HepG2 (cell line): ENCODE data around the gene CA5B. TPM values are rescaled to one million over a fixed set of nuclear protein-coding genes. Genes with fewer than 3 reads are reported as not detected.

Experiments
- ATAC-seq: fragments of 200-7000 bp; cut with Tn5 transposase; 3 replicates; pipeline ENCODE4 v1.9.1; 2020; ENCODE audit warnings: mild to moderate bottlenecking, moderate library complexity
- BruUV-seq: library from RNA; stranded (reverse); fragments of 400-500 nt; replicated peaks from 2 replicates; lab custom pipeline; 2021; lab: Mats Ljungman, UMichigan
- CTCF ChIA-PET: fragments of 300-600 bp; formaldehyde crosslinking; extraction: SDS; loops from one replicate; lab custom pipeline; 2021; ENCODE audit warnings: low total read pairs, inconsistent platforms, low intra/inter-chr PET ratio; lab: Yijun Ruan, JAX
- POLR2A ChIA-PET: fragments of 350-600 bp; sonication (Branson Sonifier 250); formaldehyde crosslinking; loops from one replicate; lab custom pipeline; 2020; ENCODE audit warnings: antibody characterized with exemption, inconsistent platforms; lab: Yijun Ruan, JAX
- DNase-seq: peaks from one replicate; pipeline ENCODE4 v3.0.0-alpha.2; 2015; ENCODE audit warnings: low spot score
- FAIRE-seq: peaks from 3 replicates; lab custom pipeline; 2011; peaks lifted over from hg19 to GRCh38; lab: Jason Lieb, UNC
- H2AFZ ChIP-seq: one replicate; pipeline ENCODE4 v1.6.1; 2011; ENCODE audit warnings: low read length, inconsistent platforms
- H3K27ac ChIP-seq: fragments of 300-600 bp; 3 replicates; pipeline ENCODE4 v1.8.0; 2011; ENCODE audit warnings: mixed run types, mild to moderate bottlenecking, mixed read lengths, low read length, inconsistent platforms; ENCODE audit not compliant: insufficient read depth; ENCODE audit errors: extremely low read length
- H3K27me3 ChIP-seq, 2 experiments: fragments of 200-600 bp in 1 of 2; 2 replicates in 1 of 2; 3 replicates in 1 of 2; pipeline versions ENCODE4 v1.6.0 to v1.8.0; 2011; ENCODE audit warnings: low read length in 2 of 2, mild to moderate bottlenecking in 2 of 2, moderate library complexity in 2 of 2, inconsistent platforms in 1 of 2; ENCODE audit not compliant: insufficient read depth in 2 of 2, control insufficient read depth in 1 of 2
- H3K36me3 ChIP-seq, 2 experiments: fragments of 200-600 bp in 1 of 2; replicated peaks in 1 of 2; 2 replicates in 1 of 2; 3 replicates in 1 of 2; pipeline versions ENCODE4 v1.5.1 to v1.8.0; 2011; ENCODE audit warnings: low read length in 2 of 2, inconsistent platforms in 1 of 2; ENCODE audit not compliant: insufficient read depth in 2 of 2, control insufficient read depth in 1 of 2
- H3K4me1 ChIP-seq: 2 replicates; pipeline ENCODE4 v1.5.1; 2012; ENCODE audit warnings: low read length, inconsistent platforms; ENCODE audit not compliant: insufficient read depth
- H3K4me2 ChIP-seq: 2 replicates; pipeline ENCODE4 v1.6.0; 2011; ENCODE audit warnings: low read depth, low read length, inconsistent platforms
- H3K4me3 ChIP-seq, 3 experiments: fragments of 200-600 bp in 1 of 3; sonication (generic), shearing (Covaris generic) in 1 of 3; replicated peaks in 1 of 3; 2 replicates each; pipeline ENCODE4 v1.5.1; 2011 to 2016; ENCODE audit warnings: low read length in 3 of 3, inconsistent platforms in 2 of 3, low read depth in 2 of 3, mild to moderate bottlenecking in 2 of 3, control low read depth in 1 of 3, mixed read lengths in 1 of 3; ENCODE audit not compliant: insufficient read depth in 1 of 3
- H3K79me2 ChIP-seq: one replicate; pipeline ENCODE4 v1.6.1; 2011; ENCODE audit warnings: low read length, inconsistent platforms; ENCODE audit not compliant: insufficient read depth
- H3K9ac ChIP-seq: 2 replicates; pipeline ENCODE4 v1.6.0; 2011; ENCODE audit warnings: mild to moderate bottlenecking, low read depth, low read length, inconsistent platforms; ENCODE audit not compliant: insufficient read depth
- H3K9me3 ChIP-seq: 2 replicates; pipeline ENCODE4 v1.5.1; 2012; ENCODE audit warnings: mild to moderate bottlenecking, low read length
- H4K20me1 ChIP-seq: 2 replicates; pipeline ENCODE4 v1.6.0; 2011; ENCODE audit warnings: inconsistent platforms, mild to moderate bottlenecking, low read length, moderate library complexity; ENCODE audit not compliant: insufficient read depth
- CENPT ChIP-seq: sonication (generic); formaldehyde crosslinking; IDR thresholded peaks from 2 replicates; pipeline ENCODE4 v1.8.0; 2022; ENCODE audit warnings: low read depth, mild to moderate bottlenecking, moderate library complexity, missing genetic modification reagents
- MAZ ChIP-seq, 2 experiments: sonication (generic) in 1 of 2; formaldehyde crosslinking in 1 of 2; IDR thresholded peaks; 2 replicates each; pipeline versions ENCODE4 v1.5.0 to v1.6.1; 2012 to 2020; ENCODE audit warnings: low read depth in 2 of 2, mild to moderate bottlenecking in 2 of 2, borderline replicate concordance in 1 of 2, improper control_type of control experiment in 1 of 2, low read length in 1 of 2, missing genetic modification reagents in 1 of 2, moderate library complexity in 1 of 2
- NFATC3 ChIP-seq: sonication (generic); formaldehyde crosslinking; IDR thresholded peaks from 2 replicates; pipeline ENCODE4 v1.5.1; 2020; ENCODE audit warnings: mild to moderate bottlenecking, missing genetic modification reagents
- ZFX ChIP-seq: sonication (generic); formaldehyde crosslinking; IDR thresholded peaks from 2 replicates; pipeline ENCODE4 v1.4.0; 2020; ENCODE audit warnings: mild to moderate bottlenecking, low read depth, missing genetic modification reagents, moderate library complexity
- ZMYM2 ChIP-seq: sonication (generic); formaldehyde crosslinking; IDR thresholded peaks from 2 replicates; pipeline ENCODE4 v1.8.0; 2022; ENCODE audit warnings: mild to moderate bottlenecking, missing genetic modification reagents
- ZNF496 ChIP-seq: sonication (generic); formaldehyde crosslinking; IDR thresholded peaks from 2 replicates; pipeline ENCODE4 v1.8.1; 2023; ENCODE audit warnings: mild to moderate bottlenecking, moderate library complexity, missing genetic modification reagents; ENCODE audit not compliant: insufficient replicate concordance
- ZNF775 ChIP-seq: sonication (generic); formaldehyde crosslinking; IDR thresholded peaks from 2 replicates; pipeline ENCODE4 v1.4.0; 2020; ENCODE audit warnings: missing genetic modification reagents, mild to moderate bottlenecking, moderate library complexity, borderline replicate concordance
- ZNF841 ChIP-seq: sonication (generic); formaldehyde crosslinking; IDR thresholded peaks from 2 replicates; pipeline ENCODE4 v1.8.1; 2023; ENCODE audit warnings: missing genetic modification reagents, borderline replicate concordance
- WGBS: methylation state at CpG from one replicate; pipeline ENCODE4 v1.1.6; 2017; ENCODE audit warnings: low lambda C conversion rate; 5-methylcytosine and 5-hydroxymethylcytosine counted together
- in situ Hi-C: cut with HindIII; loops from 2 replicates; pipeline ENCODE4 v1.10.0; 2017; ENCODE audit warnings: low pct_unique_long_range_greater_than_20kb; ENCODE audit not compliant: extremely low pct_ligation_motif_present
- intact Hi-C: fragments of 100-400 bp; cut with micrococcal nuclease; formaldehyde crosslinking; loops from one replicate; pipeline ENCODE4 v1.10.0; 2022; ENCODE audit not compliant: unreplicated experiment
- polyA plus RNA-seq, 8 experiments: library from polyadenylated mRNA; depleted of rRNA in 3 of 8; stranded (reverse) in 7 of 8; unstranded in 1 of 8; fragments of >200 nt; fragmentation: Illumina TruSeq in 4 of 8; extraction: Trizol in 4 of 8; gene quantifications; 2 replicates each; pipeline versions ENCODE4 v1.2.1 to v1.2.3, GENCODE V29; 2011 to 2016; ENCODE audit warnings: low read depth in 4 of 8, missing spikeins in 1 of 8, mixed read lengths in 1 of 8; ENCODE audit not compliant: insufficient read depth in 1 of 8
- total RNA-seq, 5 experiments: library from RNA; depleted of rRNA; stranded (reverse); fragments of >200 nt; fragmentation: Illumina TruSeq; extraction: Trizol; gene quantifications; 2 replicates each; pipeline ENCODE4 v1.2.3, GENCODE V29; 2016; ENCODE audit warnings: low read depth in 1 of 5
- TF ChIP-seq, protein P1 (sequence below): conservative IDR thresholded peaks from 2 replicates; pipeline ENCODE4 v1.6.1; 2018; ENCODE audit warnings: missing genetic modification reagents
- TF ChIP-seq, protein P2 (sequence below): sonication (generic); formaldehyde crosslinking; IDR thresholded peaks from 2 replicates; pipeline ENCODE4 v1.5.1; 2020; ENCODE audit warnings: missing genetic modification reagents, mild to moderate bottlenecking, borderline replicate concordance
- TF ChIP-seq, protein P3 (sequence below): sonication (generic); formaldehyde crosslinking; conservative IDR thresholded peaks from 2 replicates; pipeline ENCODE4 v1.4.0; 2020; ENCODE audit warnings: missing genetic modification reagents
- TF ChIP-seq, protein P4 (sequence below): sonication (generic); formaldehyde crosslinking; IDR thresholded peaks from 2 replicates; pipeline ENCODE4 v1.5.0; 2020; ENCODE audit warnings: missing genetic modification reagents
- TF ChIP-seq, protein P5 (sequence below): sonication (generic); formaldehyde crosslinking; IDR thresholded peaks from 2 replicates; pipeline ENCODE4 v1.8.1; 2023; ENCODE audit warnings: missing genetic modification reagents, inconsistent platforms, borderline replicate concordance

The CA5B gene
- total and polyA plus RNA-seq, 2 of the 13 experiments (the other 11 are each of a cell fraction or from before 2014, with no cell fraction given), result 1.7 to 2.2 TPM

DNA sequence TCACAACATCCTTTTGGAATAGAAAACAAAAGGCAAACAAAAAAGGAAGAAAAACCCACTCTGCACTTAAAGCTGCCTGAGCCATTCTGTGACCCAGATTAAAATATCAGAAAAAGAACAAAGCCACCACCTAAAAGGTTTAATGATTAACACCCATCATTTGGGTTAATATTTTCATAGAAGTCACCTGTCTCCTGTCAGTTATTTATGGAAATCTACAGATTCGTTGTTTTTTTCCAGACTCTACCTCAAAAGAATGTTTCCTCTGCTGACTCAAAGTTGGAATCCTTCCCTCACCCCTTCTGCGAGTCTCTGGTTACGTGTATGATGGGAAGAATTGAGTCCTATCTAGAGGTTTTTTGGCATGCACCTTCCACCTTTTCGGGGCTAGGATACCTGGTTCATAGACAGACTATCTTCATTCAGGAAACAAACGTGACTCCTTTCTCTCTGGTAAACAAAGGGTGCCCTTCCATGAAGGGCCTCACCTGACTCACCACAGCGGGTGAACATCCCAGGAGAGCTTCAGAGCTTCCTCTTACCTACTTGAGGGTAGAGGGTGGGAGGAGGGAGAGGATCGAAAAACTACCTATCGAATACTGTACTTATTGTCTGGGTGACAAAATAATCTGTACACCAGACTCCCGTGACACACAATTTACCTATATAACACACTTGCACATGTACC is 19.6 kb upstream of the CA5B start:
- H3K9ac ChIP-seq, result no peak overlapping the region
- H3K4me3 ChIP-seq, result no peak overlapping the region
- H4K20me1 ChIP-seq, result no peaks in the 10 kb centered on the region
- TF ChIP-seq, protein P1, sequence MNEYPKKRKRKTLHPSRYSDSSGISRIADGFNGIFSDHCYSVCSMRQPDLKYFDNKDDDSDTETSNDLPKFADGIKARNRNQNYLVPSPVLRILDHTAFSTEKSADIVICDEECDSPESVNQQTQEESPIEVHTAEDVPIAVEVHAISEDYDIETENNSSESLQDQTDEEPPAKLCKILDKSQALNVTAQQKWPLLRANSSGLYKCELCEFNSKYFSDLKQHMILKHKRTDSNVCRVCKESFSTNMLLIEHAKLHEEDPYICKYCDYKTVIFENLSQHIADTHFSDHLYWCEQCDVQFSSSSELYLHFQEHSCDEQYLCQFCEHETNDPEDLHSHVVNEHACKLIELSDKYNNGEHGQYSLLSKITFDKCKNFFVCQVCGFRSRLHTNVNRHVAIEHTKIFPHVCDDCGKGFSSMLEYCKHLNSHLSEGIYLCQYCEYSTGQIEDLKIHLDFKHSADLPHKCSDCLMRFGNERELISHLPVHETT (CRISPR knock-in tag), result no peak
- TF ChIP-seq ZMYM2 (CRISPR knock-in tag) (no peak), ZNF496 (CRISPR knock-in tag) (no peak), ZFX (no peak), CENPT (CRISPR knock-in tag) (no peak), ZNF775 (CRISPR knock-in tag) (no peak), MAZ (IDR thresholded peaks at IDR 0.05; ENCODE audit: borderline replicate concordance, low read depth, low read length) (no peak), MAZ (CRISPR knock-in tag; IDR thresholded peaks at IDR 0.05; ENCODE audit: low read depth) (no peak), NFATC3 (CRISPR knock-in tag) (no peak), ZNF841 (CRISPR knock-in tag) (no peak)
- TF ChIP-seq, protein P2, sequence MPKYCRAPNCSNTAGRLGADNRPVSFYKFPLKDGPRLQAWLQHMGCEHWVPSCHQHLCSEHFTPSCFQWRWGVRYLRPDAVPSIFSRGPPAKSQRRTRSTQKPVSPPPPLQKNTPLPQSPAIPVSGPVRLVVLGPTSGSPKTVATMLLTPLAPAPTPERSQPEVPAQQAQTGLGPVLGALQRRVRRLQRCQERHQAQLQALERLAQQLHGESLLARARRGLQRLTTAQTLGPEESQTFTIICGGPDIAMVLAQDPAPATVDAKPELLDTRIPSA (CRISPR knock-in tag), result no peak
- TF ChIP-seq, protein P3, sequence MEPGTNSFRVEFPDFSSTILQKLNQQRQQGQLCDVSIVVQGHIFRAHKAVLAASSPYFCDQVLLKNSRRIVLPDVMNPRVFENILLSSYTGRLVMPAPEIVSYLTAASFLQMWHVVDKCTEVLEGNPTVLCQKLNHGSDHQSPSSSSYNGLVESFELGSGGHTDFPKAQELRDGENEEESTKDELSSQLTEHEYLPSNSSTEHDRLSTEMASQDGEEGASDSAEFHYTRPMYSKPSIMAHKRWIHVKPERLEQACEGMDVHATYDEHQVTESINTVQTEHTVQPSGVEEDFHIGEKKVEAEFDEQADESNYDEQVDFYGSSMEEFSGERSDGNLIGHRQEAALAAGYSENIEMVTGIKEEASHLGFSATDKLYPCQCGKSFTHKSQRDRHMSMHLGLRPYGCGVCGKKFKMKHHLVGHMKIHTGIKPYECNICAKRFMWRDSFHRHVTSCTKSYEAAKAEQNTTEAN (CRISPR knock-in tag), result no peak
- TF ChIP-seq, protein P4, sequence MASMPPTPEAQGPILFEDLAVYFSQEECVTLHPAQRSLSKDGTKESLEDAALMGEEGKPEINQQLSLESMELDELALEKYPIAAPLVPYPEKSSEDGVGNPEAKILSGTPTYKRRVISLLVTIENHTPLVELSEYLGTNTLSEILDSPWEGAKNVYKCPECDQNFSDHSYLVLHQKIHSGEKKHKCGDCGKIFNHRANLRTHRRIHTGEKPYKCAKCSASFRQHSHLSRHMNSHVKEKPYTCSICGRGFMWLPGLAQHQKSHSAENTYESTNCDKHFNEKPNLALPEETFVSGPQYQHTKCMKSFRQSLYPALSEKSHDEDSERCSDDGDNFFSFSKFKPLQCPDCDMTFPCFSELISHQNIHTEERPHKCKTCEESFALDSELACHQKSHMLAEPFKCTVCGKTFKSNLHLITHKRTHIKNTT (CRISPR knock-in tag), result no peak
- TF ChIP-seq, protein P5, sequence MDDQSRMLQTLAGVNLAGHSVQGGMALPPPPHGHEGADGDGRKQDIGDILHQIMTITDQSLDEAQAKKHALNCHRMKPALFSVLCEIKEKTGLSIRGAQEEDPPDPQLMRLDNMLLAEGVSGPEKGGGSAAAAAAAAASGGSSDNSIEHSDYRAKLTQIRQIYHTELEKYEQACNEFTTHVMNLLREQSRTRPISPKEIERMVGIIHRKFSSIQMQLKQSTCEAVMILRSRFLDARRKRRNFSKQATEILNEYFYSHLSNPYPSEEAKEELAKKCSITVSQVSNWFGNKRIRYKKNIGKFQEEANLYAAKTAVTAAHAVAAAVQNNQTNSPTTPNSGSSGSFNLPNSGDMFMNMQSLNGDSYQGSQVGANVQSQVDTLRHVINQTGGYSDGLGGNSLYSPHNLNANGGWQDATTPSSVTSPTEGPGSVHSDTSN, result no peak
- no peaks in the 10 kb centered on the region for H3K27me3 ChIP-seq
- POLR2A ChIA-PET, result no interaction called here
- in situ Hi-C loops (no loop called here), intact Hi-C loops (no loop called here)
- no peaks in the 10 kb centered on the region for H3K4me1 ChIP-seq
- no peak overlapping the region for H3K27ac ChIP-seq
- no TSS peak for BruUV-seq
- no peaks in the 10 kb centered on the region for H3K9me3 ChIP-seq
- ATAC-seq, result no peak
- no peaks in the 10 kb centered on the region for H3K36me3 ChIP-seq
- CTCF ChIA-PET, result no interaction called here
- H2AFZ ChIP-seq, result no peak overlapping the region
- no peaks in the 10 kb centered on the region for H3K79me2 ChIP-seq
- no peak for FAIRE-seq
- peak; percentile 1 for DNase-seq
- H3K4me2 ChIP-seq, result no peak overlapping the region
- WGBS, result 84% methylated on average over 9 of the region's 9 CpGs
